ENCODE results near the gene CLCN2. TPM values are rescaled to one million over a fixed set of nuclear protein-coding genes. Genes with fewer than 3 reads are reported as not detected.

CLCN2 gene
- total RNA-seq, 1 donor, result 4.3 TPM

DNA sequence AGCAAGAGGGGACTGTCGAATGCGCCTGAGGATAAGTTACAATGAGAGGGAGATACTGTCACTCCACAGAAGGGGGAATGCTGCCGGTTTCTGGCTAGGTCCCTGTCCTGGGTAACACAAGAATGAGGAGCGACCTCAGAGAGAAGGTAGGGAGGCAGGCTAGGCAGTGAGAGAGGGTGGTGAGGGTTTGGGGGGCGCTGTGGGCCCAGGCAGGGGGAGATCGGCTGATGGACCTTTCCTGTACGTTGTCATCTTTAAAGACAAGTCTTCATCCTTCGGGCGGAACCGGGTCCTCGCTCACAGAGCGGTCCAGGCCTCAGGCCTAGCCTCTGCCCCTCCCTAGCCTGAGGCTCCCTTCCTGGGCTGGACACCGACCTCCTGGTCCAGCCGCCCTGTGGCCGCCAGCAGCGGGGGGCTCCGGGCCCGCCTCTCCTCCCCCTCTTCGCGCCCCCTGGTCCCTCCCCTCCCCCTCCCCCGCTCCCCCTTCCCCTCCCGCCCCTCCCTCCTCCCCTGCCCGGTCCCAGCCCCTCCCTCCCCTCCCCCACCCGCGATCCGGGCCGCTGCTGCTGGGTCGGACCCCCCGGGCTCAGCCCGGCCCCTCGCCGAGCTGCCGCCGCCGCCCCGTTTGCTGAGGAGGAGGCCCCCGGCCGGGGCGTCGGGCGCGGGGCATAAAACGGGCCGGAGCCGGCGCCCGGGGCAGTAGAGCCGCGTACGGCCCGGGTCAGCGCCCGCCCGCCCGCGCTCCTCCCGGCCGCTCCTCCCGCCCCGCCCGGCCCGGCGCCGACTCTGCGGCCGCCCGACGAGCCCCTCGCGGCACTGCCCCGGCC, 18.2 kb upstream of the CLCN2 start, which contains the start of gene CHRD:
Gene CHRD, plus strand, starts transcription at position 697 of the 827 bp plus-strand sequence. CDS start 265 bp downstream, outside the sequence.
- TF ChIP-seq, protein P1, sequence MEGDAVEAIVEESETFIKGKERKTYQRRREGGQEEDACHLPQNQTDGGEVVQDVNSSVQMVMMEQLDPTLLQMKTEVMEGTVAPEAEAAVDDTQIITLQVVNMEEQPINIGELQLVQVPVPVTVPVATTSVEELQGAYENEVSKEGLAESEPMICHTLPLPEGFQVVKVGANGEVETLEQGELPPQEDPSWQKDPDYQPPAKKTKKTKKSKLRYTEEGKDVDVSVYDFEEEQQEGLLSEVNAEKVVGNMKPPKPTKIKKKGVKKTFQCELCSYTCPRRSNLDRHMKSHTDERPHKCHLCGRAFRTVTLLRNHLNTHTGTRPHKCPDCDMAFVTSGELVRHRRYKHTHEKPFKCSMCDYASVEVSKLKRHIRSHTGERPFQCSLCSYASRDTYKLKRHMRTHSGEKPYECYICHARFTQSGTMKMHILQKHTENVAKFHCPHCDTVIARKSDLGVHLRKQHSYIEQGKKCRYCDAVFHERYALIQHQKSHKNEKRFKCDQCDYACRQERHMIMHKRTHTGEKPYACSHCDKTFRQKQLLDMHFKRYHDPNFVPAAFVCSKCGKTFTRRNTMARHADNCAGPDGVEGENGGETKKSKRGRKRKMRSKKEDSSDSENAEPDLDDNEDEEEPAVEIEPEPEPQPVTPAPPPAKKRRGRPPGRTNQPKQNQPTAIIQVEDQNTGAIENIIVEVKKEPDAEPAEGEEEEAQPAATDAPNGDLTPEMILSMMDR (IDR thresholded peaks at IDR 0.05; ENCODE audit: extremely low read depth, low read depth, low read length), result no peak
- Histone ChIP-seq H3K27ac (ENCODE audit: low read depth, low read length) (no peak within 1 kb of the TSS), H3K4me1 (ENCODE audit: insufficient read depth, low read length) (no peaks in the 10 kb centered on the region), H4K20me1 (ENCODE audit: insufficient read depth, low read length) (no peaks in the 10 kb centered on the region), H3K79me2 (ENCODE audit: insufficient read depth, low read length) (no peaks in the 10 kb centered on the region), H3K4me2 (ENCODE audit: insufficient read depth, low read length) (peak within 1 kb of the TSS; percentile 60), H3K9me3 (ENCODE audit: low read depth, low read length) (no peaks in the 10 kb centered on the region), H3K27me3 (ENCODE audit: insufficient read depth, low read length) (peaks cover 67% of the 10 kb centered on the region), H3K4me3 (ENCODE audit: insufficient read depth, low read length) (peak within 1 kb of the TSS; percentile 19), H3K36me3 (ENCODE audit: insufficient read depth, low read length) (no peaks in the 10 kb centered on the region), H2AFZ (ENCODE audit: low read length) (no peak within 1 kb of the TSS)
- peak; percentile 83 for DNase-seq (ENCODE audit: insufficient read length, low spot score, missing footprints)

DNA sequence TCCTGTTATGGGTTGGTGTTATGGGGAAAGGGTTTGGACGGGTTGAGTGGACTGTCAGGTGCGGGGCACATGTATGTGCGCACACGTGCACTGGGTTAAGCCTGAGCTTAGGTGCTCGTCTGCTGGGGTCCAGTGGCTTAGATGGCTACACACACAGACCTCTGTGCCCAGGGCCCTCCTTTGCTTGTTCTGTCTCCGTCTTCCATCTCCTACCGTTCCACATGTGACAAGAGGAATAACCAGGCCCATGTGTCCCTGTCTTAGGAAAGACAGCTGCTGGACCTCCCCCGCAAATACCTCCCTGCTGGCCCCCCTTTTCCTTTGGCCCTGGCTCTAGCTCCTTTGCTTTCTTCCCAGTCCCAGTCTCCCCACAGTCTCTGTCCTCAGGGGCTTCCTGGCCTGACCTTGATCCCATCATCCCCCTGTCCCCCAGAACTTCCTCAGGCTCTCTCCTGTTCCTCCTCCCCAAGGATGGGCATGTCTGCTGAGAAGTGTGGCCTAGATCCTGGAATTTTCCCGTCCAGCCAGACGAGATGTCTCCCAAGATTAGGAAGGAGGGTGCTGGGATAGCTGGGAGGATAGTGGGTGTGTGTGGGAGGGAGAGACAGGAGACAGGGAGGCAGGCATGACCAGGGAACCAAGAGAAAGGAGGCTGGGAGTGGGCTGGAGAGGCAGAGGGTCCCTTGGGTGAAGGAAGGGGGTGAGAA, 17.4 kb upstream of the CLCN2 start:
- TF ChIP-seq, protein P1 (IDR thresholded peaks at IDR 0.05; ENCODE audit: extremely low read depth, low read depth, low read length), result no peak
- Histone ChIP-seq H3K36me3 (ENCODE audit: insufficient read depth, low read length) (no peaks in the 10 kb centered on the region), H3K9me3 (ENCODE audit: low read depth, low read length) (no peaks in the 10 kb centered on the region), H3K27me3 (ENCODE audit: insufficient read depth, low read length) (peaks cover 70% of the 10 kb centered on the region), H4K20me1 (ENCODE audit: insufficient read depth, low read length) (no peaks in the 10 kb centered on the region), H3K4me2 (ENCODE audit: insufficient read depth, low read length) (no peak overlapping the region), H3K4me1 (ENCODE audit: insufficient read depth, low read length) (no peaks in the 10 kb centered on the region), H3K27ac (ENCODE audit: low read depth, low read length) (no peak overlapping the region), H3K79me2 (ENCODE audit: insufficient read depth, low read length) (no peaks in the 10 kb centered on the region), H3K4me3 (ENCODE audit: insufficient read depth, low read length) (no peak overlapping the region), H2AFZ (ENCODE audit: low read length) (no peak overlapping the region)
- peak; percentile 88 for DNase-seq (ENCODE audit: insufficient read length, low spot score, missing footprints)

DNA sequence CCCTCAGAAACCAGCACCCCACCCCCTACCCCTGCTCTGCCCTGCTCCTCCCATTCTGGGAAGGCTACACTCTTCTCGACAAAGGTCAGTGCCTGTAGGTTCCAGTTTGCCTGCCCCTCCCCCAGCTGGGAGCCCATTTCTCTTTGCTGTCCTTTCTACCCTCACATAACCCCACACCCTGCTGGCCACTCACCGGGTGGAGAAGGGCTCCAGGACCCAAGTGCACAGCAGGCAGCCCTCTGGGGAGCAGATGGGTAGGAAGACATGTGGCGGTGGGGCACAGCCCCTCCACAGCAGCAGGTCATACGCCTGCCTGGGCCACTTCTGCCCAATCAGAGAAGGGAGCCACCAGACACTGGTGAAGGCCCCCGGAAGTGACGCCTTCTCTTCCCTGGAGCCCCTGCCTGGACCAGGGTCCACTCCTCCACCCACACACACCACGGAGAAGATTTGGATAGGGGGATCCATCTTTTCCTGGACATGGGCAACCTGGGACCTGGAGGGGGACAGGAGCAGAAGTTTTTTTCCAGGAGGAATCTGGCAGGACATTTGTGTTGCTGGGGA, 16.6 kb upstream of the CLCN2 start, which contains the start of gene THPO:
Gene THPO, minus strand, starts transcription at position 326 of the 564 bp plus-strand sequence. CDS start 1,948 bp downstream, outside the sequence.
- Histone ChIP-seq H3K4me2 (ENCODE audit: insufficient read depth, low read length) (no peak within 1 kb of the TSS), H3K4me3 (ENCODE audit: insufficient read depth, low read length) (no peak within 1 kb of the TSS), H3K27me3 (ENCODE audit: insufficient read depth, low read length) (peaks cover 72% of the 10 kb centered on the region)

More for the DNA sequence above, 16.6 kb upstream of the CLCN2 start, which contains the start of gene THPO:
- Histone ChIP-seq H3K79me2 (ENCODE audit: insufficient read depth, low read length) (no peaks in the 10 kb centered on the region), H2AFZ (ENCODE audit: low read length) (no peak within 1 kb of the TSS), H3K9me3 (ENCODE audit: low read depth, low read length) (no peaks in the 10 kb centered on the region), H3K4me1 (ENCODE audit: insufficient read depth, low read length) (no peaks in the 10 kb centered on the region), H3K27ac (ENCODE audit: low read depth, low read length) (no peak within 1 kb of the TSS), H4K20me1 (ENCODE audit: insufficient read depth, low read length) (no peaks in the 10 kb centered on the region), H3K36me3 (ENCODE audit: insufficient read depth, low read length) (no peaks in the 10 kb centered on the region)
- DNase-seq (ENCODE audit: insufficient read length, low spot score, missing footprints), result peak; percentile 83
- TF ChIP-seq, protein P1 (IDR thresholded peaks at IDR 0.05; ENCODE audit: extremely low read depth, low read depth, low read length), result no peak

Measured in osteoblast (primary cell).